ENCODE measurements around the gene RAPSN.

- TF ChIP-seq EZH2 (IDR thresholded peaks at IDR 0.05) (no peak), FOXP2 (optimal IDR thresholded peaks at IDR 0.05; ENCODE audit: control extremely low read depth, extremely low read length, insufficient read depth) (no peak), POLR2AphosphoS5 (IDR thresholded peaks at IDR 0.05; ENCODE audit: borderline replicate concordance, low read depth, low read length) (no peak)
These were observed 11.1 kb downstream of the RAPSN start for GRCh38 chr11:47437746-47438418.
